ENCODE measurements around the gene CNTNAP2.

Gene CNTNAP2

GRCh38 chr7:146791344-146792285 lies 675.0 kb downstream of the CNTNAP2 start:
- TF ChIP-seq Cebpa-rat (IDR thresholded peaks at IDR 0.05) = no peak
- Histone ChIP-seq H3K9me3 (replicated peaks in 1 of 11) (peaks cover 11 to 23% (median 18%) of the 10 kb centered on the region in 11 experiments; a peak in 20 of 22 replicates), H3K4me3 (no peak overlapping the region), H3K9ac (no peak overlapping the region), H3K36me3 (no peaks in the 10 kb centered on the region), H3K27ac (no peak overlapping the region), H4K20me1 (no peaks in the 10 kb centered on the region), H3K27me3 (no peaks in the 10 kb centered on the region), H3K4me2 (no peak overlapping the region), H3K4me1 (no peaks in the 10 kb centered on the region)

DNA sequence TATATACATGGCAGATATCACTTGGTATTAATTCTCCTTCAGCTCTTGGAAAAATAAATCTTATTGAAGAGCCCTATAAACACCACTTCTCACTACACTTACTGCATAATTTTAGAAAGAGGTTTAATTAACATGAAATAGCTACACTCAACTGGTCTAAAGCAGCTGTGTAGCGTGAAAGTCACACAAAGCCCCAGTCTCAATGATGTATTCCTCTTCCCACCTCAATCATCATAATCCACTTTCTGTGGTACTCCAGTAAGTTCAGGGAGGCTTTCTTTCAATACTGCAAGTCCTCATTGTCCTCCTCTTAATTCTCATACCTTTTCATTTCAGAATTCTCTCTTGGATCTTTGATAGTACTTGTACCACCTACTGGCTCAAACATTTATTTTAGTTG lies 688.0 kb downstream of the CNTNAP2 start:
- H4K20me1 ChIP-seq = no peaks in the 10 kb centered on the region
- no peak overlapping the region for H3K4me2 ChIP-seq

DNA sequence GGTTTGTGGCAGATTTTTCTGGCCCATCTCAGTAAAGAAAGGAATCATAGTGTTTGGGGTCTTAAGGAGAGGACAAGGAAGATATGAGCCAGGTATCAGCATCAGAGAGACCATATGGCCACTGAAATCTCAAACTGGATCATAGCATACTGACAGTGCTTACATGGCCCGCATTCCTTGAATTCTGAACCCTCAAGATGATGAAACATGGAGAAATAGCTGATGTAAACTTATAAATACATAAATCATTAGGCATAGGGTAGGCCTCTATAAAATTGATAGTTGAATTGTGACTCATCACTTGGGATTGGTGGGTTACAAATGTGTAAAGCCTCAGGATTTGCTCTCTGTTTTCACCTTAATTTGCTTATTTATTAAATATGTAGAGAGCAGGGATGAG lies 688.5 kb downstream of the CNTNAP2 start:
- no peak for TF ChIP-seq Cebpa-rat (IDR thresholded peaks at IDR 0.05)
- no peaks in the 10 kb centered on the region for H4K20me1 ChIP-seq
- no peak overlapping the region for H3K27ac ChIP-seq

More for the DNA sequence above, 688.0 kb downstream of the CNTNAP2 start:
- Histone ChIP-seq H3K9ac (no peak overlapping the region), H3K9me3 (replicated peaks in 1 of 11) (peaks cover 0 to 12% (median 6%) of the 10 kb centered on the region in 11 experiments; a peak in 11 of 22 replicates), H3K4me1 (no peaks in the 10 kb centered on the region), H3K27ac (no peak overlapping the region), H3K27me3 (no peaks in the 10 kb centered on the region), H3K36me3 (no peaks in the 10 kb centered on the region), H3K4me3 (no peak overlapping the region)
- no peak for TF ChIP-seq Cebpa-rat (IDR thresholded peaks at IDR 0.05)

DNA sequence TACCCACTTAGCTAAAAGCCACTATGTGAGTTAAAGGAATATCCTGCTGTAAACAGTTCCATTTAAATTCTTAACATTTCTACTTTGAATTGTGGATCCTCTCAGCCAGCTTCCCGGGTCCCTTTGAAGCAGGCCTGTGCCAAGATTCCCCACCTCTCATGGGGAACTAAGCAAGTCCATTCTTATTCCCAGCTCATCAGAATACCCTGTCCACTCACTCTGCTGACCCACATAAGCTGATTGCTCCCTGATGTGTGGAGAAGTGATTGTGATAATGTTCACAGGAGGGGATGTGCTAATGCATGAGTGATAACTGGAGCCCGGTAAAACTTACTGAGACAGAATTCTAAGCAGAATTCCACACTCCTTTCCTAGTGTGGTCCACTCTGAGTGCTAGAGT lies 709.7 kb downstream of the CNTNAP2 start:
- Histone ChIP-seq H3K36me3 (no peaks in the 10 kb centered on the region), H3K27ac (no peak overlapping the region), H3K4me2 (no peak overlapping the region), H3K27me3 (no peaks in the 10 kb centered on the region), H3K4me1 (no peaks in the 10 kb centered on the region), H3K9me3 (replicated peaks in 1 of 11) (peaks cover 0 to 6% (median 0%) of the 10 kb centered on the region in 11 experiments; a peak in 2 of 22 replicates), H4K20me1 (no peaks in the 10 kb centered on the region), H3K9ac (no peak overlapping the region), H3K4me3 (no peak overlapping the region)
- TF ChIP-seq Cebpa-rat (IDR thresholded peaks at IDR 0.05) = no peak

More for the DNA sequence above, 688.5 kb downstream of the CNTNAP2 start:
- Histone ChIP-seq H3K9me3 (replicated peaks in 1 of 11) (peaks cover 0 to 11% (median 5%) of the 10 kb centered on the region in 11 experiments; a peak in 11 of 22 replicates), H3K36me3 (no peaks in the 10 kb centered on the region), H3K9ac (no peak overlapping the region), H3K4me1 (no peaks in the 10 kb centered on the region), H3K4me3 (no peak overlapping the region), H3K27me3 (no peaks in the 10 kb centered on the region), H3K4me2 (no peak overlapping the region)

DNA sequence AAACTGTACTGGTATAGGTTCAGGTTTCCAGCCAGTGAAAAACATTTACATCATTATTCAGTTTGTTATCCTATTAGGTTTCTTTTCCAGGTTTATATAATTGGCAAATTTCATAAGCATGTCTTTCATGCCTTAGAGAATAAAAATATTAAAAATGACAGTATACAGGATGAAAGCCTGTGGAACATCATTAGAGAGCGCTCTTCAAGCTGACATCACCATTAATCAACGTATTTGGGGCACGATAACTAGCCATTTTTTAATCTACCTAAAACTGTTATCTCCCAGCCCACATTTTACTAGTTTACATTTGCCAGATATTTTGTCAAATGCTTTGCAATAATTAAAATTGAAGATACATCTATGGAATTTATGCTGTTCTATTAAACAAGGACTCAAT lies 714.1 kb downstream of the CNTNAP2 start:
- no peaks in the 10 kb centered on the region for H3K27me3 ChIP-seq
- H3K36me3 ChIP-seq = no peaks in the 10 kb centered on the region
- H4K20me1 ChIP-seq = no peaks in the 10 kb centered on the region
- H3K9ac ChIP-seq = no peak overlapping the region
- H3K9me3 ChIP-seq (replicated peaks in 1 of 11) = no peaks in the 10 kb centered on the region
- H3K4me3 ChIP-seq = no peak overlapping the region
- no peak for TF ChIP-seq Cebpa-rat (IDR thresholded peaks at IDR 0.05)
- H3K4me1 ChIP-seq = no peaks in the 10 kb centered on the region
- H3K4me2 ChIP-seq = no peak overlapping the region
- no peak overlapping the region for H3K27ac ChIP-seq

DNA sequence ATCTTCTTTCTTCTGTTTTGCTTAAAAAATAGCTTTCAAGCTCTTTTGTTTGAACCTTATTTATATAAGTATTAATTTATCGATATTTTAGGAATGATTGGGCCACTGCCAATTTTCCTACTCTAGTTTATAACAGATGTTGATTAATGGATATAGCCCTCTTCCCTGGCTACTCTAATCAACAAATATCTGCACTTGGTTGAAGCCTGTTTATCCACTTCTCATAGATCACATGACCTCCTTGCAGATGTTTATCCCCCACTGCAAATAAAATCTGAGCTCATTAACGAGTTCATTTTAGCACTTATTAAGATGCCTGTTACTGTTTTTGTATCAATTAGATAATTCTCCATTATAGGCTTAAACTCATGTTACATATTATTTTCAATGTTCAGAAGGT lies 715.3 kb downstream of the CNTNAP2 start:
- Histone ChIP-seq H3K9me3 (replicated peaks in 1 of 11) (no peaks in the 10 kb centered on the region), H3K36me3 (no peaks in the 10 kb centered on the region), H3K9ac (no peak overlapping the region), H3K4me3 (no peak overlapping the region), H3K4me1 (no peaks in the 10 kb centered on the region), H3K4me2 (no peak overlapping the region), H3K27me3 (no peaks in the 10 kb centered on the region), H3K27ac (no peak overlapping the region), H4K20me1 (no peaks in the 10 kb centered on the region)
- TF ChIP-seq Cebpa-rat (IDR thresholded peaks at IDR 0.05) = no peak

DNA sequence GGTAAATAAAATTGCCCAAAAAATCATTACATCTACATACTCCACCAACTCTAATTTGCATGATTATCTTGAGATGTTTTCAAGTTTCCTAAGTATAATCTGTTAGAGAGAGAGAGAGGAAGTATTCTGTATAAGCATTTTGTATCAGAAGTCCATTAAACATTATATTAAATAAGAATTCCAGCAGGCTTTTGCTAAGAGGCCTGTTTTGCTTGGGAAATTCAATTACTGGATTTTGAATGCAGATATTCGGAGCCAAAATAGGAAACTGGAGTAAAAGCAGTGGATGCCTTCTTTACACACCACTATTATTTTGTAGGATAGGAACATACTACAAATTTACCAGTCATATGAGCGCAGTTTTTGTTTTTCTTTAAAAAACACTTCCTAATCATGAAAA lies 727.8 kb downstream of the CNTNAP2 start:
- Histone ChIP-seq H3K4me2 (no peak overlapping the region), H3K4me1 (no peaks in the 10 kb centered on the region), H3K27ac (no peak overlapping the region), H3K9me3 (replicated peaks in 1 of 11) (peaks cover 0 to 3% (median 0%) of the 10 kb centered on the region in 11 experiments; a peak in 1 of 22 replicates), H3K36me3 (no peaks in the 10 kb centered on the region), H3K4me3 (no peak overlapping the region), H4K20me1 (no peaks in the 10 kb centered on the region), H3K9ac (no peak overlapping the region), H3K27me3 (no peaks in the 10 kb centered on the region)
- no peak for TF ChIP-seq Cebpa-rat (IDR thresholded peaks at IDR 0.05)

DNA sequence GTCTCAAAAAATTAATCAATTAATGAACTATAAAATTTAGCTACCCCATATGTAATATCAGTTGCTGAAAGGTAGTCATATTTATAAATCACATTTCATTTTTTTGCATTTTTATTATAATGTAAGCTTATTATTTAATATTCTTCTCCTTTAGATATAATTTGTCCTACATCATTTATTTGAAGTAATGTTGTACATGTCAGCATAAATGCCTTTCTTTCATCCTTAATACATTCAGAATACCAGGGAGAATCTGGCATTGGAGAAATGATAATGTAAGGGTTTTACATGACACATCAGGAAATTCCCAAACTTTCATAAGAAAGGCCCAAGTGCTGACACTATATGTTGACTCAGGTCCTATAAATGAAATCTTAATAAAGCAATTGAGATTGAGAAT lies 742.1 kb downstream of the CNTNAP2 start:
- Histone ChIP-seq H3K27ac (no peak overlapping the region), H3K4me1 (peaks cover 0 to 6% (median 0%) of the 10 kb centered on the region in 10 experiments; a peak in 2 of 20 replicates), H3K9me3 (replicated peaks in 1 of 11) (no peaks in the 10 kb centered on the region), H3K27me3 (no peaks in the 10 kb centered on the region), H3K4me2 (no peak overlapping the region), H3K9ac (no peak overlapping the region), H4K20me1 (no peaks in the 10 kb centered on the region), H3K36me3 (no peaks in the 10 kb centered on the region), H3K4me3 (no peak overlapping the region)
- no peak for TF ChIP-seq Cebpa-rat (IDR thresholded peaks at IDR 0.05)

DNA sequence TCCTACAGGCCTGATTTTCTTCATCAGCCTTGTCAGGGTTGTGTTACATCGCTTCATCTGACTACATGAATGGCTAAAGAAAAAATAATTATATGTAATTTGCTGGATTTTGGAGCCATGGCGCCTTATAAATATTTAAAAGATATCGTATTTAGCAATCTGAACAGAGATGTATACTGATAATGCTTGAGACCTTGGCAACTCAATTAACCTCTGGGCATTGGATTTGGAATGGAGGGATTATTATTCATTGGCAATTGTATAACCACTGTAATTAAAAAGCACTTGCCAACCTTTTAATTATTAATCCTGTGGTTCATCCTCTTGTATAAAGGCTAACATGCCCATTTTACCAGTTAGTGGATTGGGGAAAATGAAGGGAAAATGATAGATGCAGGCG lies 745.1 kb downstream of the CNTNAP2 start:
- Histone ChIP-seq H3K9ac (no peak overlapping the region), H3K36me3 (no peaks in the 10 kb centered on the region), H3K27me3 (no peaks in the 10 kb centered on the region), H3K9me3 (replicated peaks in 1 of 11) (no peaks in the 10 kb centered on the region), H3K27ac (no peak overlapping the region), H4K20me1 (no peaks in the 10 kb centered on the region), H3K4me3 (no peak overlapping the region), H3K4me2 (no peak overlapping the region), H3K4me1 (peaks cover 0 to 6% (median 0%) of the 10 kb centered on the region in 10 experiments; a peak in 2 of 20 replicates)
- TF ChIP-seq Cebpa-rat (IDR thresholded peaks at IDR 0.05) = no peak

DNA sequence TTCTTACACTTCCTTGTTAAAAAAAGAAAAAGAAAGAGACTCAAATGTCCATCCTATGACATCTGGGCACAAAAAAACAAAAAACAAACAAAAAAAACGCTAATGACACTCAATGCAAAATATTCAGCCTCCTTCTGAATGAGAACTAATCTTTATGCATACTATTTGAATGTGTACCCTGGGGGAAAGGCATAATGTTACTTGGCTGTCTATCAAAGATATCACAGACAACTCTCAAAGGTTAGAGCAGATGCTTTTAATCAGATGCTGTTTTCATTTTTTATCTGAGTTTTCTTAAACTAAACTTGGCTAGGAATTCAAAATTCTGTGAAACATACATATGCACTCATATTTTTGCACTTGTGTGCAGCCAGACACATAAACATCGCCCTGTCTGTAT lies 745.8 kb downstream of the CNTNAP2 start:
- H3K27ac ChIP-seq = no peak overlapping the region
- H3K27me3 ChIP-seq = no peaks in the 10 kb centered on the region
- H3K4me2 ChIP-seq = no peak overlapping the region
- H3K36me3 ChIP-seq = no peaks in the 10 kb centered on the region
- H3K4me3 ChIP-seq = no peak overlapping the region
- H3K9me3 ChIP-seq (replicated peaks in 1 of 11) = no peaks in the 10 kb centered on the region
- H3K4me1 ChIP-seq = peaks cover 0 to 6% (median 0%) of the 10 kb centered on the region in 10 experiments; a peak in 2 of 20 replicates
- H4K20me1 ChIP-seq = no peaks in the 10 kb centered on the region
- H3K9ac ChIP-seq = no peak overlapping the region
- TF ChIP-seq Cebpa-rat (IDR thresholded peaks at IDR 0.05) = no peak

Data from BLaER1 treated with 17β-estradiol and CSF1 and Interleukin-3, amounts not matched to agents 10 nM and 100 nM (cell line).